Measurements from ENCODE around the gene TRIM17.

Gene TRIM17

DNA sequence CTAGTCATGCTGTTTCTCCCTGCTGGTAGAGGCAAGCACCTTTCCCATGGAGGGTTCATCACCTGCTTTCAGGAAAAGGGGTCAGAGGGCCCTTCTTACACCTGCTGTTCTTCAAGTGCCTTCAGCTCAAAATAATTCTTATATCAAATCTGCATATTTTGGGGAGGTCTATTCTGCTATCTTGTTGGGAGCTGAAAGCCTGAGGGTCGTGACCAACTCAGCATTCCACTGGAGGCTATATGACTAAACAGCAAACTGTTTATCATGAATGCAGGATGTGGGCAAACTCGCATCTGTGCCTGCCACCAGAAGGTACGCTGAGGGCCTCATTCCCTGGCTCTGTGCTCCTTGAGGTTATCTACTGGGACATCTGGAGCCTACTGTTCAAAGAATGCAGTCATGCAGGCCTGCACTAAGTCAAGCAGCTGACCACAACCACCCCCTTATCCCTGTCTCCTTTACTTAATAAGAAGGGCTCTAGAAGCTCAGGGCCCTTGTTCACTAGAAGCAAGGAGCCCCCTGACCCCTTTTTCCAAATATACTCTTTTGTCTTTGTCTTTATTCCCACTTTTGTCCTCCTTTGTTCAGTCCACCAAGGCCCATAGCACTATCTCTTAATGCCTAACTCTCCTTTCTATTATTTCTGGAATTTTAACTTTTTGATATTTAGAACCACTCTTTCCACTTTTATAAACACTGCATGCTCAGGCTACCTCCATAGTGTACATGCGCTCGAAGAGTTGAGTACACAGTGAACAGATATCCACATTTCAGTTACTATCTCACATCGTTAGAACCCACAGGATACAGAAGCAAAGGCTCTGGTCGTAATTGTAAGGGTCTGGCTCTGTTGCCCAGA lies 4.5 kb upstream of the TRIM17 start:
- FAIRE-seq (no peak), DNase-seq (ENCODE audit: extremely low spot score, insufficient read length, low read depth) (no peak)

DNA sequence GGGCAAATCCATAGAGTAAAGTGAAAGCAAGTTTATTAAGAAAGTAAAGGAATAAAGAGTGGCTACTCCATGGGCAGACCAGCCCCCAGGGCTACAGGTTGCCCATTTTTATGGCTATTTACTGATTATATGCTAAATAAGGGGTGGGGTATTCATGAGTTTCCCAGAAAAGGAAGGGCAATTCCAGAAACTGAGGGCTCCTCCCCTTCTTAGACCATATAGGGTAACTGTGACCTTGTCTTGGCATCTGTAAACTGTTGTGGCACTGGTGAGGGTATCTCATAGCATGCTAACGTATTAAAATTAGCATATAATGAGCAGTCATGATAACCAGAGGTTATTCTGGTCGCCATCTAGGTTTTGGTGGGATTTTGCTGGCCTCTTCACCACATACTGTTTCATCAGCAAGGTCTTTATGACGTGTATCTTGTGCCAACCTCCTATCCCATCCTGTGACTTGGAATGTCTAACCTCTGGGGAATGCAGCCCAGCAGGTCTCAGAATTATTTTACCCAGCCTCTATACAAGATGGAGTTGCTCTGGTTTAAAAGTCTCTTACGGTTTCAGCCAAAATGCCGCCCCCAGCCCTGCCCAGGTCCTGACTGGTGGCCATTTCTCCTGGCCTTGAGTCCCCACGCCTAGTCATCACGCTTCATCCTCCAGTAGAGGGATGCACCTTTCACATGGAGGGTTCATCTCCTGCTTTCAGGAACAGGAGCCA lies 982 bp upstream of the TRIM17 start:
- no peak for FAIRE-seq
- DNase-seq (ENCODE audit: extremely low spot score, insufficient read length, low read depth) = no peak

DNA sequence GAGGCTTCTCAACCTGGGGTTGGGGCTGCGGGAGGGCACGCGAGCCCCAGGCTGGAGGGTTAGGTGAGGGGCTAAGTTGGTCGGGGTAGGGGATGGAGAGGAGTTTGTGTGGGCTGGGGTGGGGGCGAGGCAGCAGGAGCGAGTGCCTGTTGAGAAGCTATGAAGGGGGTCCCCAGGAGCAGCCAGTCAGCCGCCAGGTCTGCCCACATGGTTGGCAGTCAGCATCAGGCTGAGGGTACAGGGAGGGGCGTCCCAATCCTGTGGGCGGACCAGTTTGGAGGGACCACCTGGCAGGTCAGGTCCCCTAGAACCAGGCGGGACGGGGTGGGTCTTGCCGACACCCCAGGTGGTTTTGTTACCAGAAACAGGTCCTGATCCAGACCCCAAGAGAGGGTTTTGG lies 400 bp upstream of the TRIM17 start:
- DNase-seq (ENCODE audit: extremely low spot score, insufficient read length, low read depth) = no peak
- FAIRE-seq = no peak

DNA sequence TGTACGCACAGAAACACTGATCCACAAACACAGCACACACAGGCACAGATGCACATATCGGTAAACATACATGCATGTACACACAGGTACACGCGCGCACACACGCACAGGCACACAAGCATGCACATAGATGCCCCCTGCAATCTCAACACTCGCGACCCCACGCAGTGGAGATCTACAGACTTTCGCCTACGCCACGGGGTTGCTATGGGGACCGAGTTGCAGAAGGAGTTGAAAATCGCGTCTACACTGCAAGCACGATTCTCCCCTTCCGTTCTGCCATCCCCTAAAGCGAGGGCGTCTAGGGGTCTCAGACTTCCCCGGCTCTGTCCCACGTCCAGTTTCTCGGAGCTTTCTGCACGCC lies 826 bp downstream of the TRIM17 start:
- DNase-seq (ENCODE audit: extremely low spot score, insufficient read length, low read depth) = no peak
- FAIRE-seq = no peak

DNA sequence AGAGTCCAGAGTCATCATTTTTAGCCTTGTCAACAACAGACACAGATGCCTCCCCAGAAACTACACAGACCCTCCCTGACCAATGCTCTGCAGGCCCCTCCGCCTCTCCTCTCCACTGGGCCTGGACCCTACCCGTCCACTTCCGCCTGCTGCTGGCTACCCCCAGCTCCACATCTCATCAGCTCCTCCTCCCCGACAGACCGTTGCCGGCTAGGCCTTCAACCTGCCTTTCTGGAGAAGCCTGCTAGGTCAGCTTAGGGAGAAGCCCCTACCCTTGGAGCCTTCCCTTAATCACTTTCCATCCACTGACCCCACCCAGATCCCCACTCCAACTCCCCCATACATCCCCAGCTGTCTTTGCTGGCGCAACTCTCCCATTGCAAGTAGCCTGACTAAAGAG lies 1.4 kb downstream of the TRIM17 start:
- FAIRE-seq (no peak), DNase-seq (ENCODE audit: extremely low spot score, insufficient read length, low read depth) (no peak)

DNA sequence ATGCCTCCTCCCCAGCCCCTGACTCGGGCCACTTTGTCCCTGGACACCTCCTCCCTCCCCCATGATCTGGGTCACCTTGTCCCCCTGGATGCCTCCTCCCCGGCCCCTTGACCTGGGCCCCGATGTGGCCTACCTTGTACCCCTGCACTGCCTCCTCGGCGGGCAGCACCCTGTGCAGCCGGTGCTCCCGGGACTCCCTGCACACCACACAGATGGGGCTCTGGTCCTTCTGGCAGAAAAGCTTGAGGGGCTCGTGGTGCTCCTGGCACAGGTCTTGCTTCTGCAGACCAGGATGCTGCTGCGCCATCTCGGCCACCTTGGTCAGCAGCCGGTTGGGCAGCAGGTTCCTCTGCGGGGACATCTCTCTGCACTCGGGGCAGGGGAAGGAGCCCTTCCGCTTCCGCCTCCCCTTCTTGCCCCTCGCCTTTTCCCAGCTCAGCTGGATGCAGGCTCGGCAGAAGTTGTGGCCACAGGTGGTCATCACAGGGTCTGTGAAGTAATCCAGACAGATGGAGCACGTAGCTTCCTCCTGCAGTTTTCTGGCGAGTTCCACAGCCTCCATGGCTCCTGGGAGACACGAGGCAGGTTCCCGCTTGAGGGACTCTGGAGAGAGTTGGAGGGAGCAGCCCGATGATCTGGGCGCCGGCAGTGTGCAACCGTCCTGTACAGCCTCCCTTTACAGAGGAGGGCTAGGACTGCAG lies 2.0 kb downstream of the TRIM17 start:
- no peak for DNase-seq (ENCODE audit: extremely low spot score, insufficient read length, low read depth)
- no peak for FAIRE-seq

DNA sequence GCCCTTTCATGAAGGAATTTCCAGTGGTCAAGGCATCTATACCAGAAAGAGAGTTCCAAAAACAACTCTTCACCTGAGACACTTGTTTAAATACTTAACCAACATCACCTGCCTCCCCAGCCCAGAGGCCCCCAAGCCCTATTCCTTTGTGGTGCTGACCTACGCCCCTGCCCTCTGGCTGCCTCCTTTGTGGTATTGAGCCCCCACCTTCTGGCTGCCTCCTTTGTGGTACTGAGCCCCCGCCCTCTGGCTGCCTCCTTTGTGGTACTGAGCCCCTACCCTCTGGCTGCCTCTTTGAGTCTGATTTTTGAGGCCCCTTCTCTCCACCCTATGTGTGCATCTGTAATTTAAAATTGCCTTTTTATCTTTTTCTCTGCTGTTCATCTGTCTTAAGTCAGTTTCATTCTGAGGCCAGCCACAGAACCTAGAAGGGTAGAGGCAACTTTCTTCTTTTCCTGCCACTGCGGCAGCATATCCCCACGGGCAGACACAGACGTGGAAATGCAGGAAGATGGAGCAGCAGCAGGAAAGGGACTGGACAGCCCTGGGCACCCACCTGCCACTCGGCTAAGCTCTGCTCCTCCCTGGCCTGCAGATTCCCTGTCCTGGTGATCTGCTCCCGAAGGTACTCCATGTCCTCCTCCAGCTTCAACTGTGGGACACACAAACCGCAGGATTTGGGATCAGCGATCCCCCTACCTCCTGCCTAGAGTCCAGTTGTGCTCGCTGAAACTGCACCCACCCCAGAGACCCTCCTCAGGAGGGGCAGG lies 3.2 kb downstream of the TRIM17 start:
- DNase-seq (ENCODE audit: extremely low spot score, insufficient read length, low read depth) = no peak
- no peak for FAIRE-seq

DNA sequence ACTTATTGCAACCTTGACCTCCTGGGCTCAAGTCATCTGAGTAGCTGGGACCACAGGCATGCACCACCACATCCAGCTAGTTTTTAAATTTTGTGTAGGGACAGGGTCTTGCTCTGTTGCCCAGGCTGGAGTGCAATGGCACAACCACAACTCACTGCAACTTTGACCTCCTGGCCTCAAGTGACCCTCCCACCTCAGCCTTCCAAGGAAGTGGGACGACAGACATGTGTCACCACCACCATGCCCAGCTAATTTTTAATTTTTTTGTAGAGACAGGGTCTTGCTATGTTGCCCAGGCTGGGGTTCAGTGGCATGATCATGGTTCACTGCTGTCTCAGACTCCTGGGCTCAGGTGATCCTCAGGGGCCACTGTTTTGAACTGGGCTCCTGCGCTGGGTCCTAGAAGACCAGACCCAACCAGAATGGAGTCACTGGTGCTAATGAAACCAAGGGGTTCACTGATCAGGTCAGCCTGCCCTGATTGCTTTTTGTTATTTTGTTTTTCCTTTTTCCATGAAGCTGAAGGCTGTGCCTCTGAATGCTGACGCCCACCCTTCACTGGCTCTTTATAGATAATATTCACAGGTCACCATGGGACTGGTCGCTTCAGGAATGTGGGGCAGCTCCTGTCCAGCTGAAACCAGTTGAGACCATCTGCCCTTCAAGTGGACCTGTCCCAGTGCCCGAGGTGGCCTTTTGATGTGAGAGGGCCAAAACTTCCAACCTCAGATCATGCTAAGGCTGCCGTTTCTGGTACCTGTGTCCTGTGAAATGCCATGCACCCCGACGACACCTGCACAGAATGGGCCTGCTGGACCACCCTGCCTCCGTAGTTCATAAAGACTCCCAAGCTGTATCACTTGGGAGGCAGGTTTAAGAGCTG lies 4.9 kb downstream of the TRIM17 start:
- DNase-seq (ENCODE audit: extremely low spot score, insufficient read length, low read depth) (no peak), FAIRE-seq (no peak)

DNA sequence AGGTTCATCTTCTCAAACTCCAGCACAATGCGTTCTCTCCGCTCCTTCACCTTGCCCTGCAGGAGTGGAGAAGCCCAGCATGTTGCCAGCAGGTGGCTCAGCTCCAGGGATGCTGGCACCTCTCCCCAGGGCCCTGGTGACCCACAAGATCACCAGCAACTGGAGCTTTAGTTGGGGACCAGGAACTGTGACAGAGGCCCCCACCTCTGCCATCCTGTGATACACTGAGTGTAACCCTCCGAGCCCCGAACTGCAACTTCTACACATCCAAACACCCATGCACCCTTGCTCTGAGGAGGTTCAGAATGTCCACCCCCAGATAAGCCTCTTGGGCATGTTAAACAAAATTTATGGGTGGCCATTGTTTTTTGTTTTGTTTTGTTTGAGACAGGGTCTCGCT lies 5.5 kb downstream of the TRIM17 start:
- FAIRE-seq (no peak), DNase-seq (ENCODE audit: extremely low spot score, insufficient read length, low read depth) (no peak)

DNA sequence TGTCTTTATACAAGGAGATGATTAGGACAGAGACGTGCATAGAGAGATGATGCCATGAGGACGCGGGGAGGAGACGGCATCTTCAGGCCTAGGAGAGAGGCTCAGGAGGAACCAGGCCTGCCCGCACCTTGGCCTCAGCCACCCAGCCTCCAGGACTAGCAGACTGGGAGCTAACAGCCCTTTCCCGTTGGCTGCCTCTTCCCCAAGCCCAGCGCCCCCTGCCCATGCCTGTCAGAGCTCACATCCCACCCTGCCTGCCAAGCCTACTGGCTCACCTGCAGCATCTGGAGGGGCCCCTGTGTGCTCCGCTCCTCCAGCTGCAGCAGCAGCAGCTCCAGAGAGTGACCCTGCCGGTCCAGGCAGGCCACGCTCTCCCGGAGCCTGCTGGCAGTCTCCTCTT lies 6.0 kb downstream of the TRIM17 start:
- FAIRE-seq = no peak

DNA sequence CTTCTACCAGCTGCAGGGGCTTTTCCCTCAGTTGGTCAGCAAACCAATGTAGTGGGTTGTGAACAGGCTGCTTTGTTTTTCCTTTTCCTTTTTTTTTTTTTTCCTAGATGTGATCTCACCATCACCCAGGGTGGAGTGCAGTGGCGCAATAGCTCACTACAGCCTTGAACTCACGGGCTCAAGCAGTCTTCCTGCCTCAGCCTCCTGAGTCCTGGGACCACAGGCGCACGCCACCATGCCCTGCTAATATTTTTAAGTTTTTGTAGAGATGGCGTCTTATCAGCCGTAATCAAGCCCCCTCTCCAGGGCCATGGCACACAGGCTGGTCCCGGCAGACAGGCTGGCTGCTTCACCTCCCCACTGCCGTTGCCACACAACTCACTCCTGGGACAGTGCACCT lies 6.6 kb downstream of the TRIM17 start:
- DNase-seq (ENCODE audit: extremely low spot score, insufficient read length, low read depth) = no peak
- no peak for FAIRE-seq

More for the DNA sequence above, 6.0 kb downstream of the TRIM17 start:
- DNase-seq (ENCODE audit: extremely low spot score, insufficient read length, low read depth) = no peak

DNA sequence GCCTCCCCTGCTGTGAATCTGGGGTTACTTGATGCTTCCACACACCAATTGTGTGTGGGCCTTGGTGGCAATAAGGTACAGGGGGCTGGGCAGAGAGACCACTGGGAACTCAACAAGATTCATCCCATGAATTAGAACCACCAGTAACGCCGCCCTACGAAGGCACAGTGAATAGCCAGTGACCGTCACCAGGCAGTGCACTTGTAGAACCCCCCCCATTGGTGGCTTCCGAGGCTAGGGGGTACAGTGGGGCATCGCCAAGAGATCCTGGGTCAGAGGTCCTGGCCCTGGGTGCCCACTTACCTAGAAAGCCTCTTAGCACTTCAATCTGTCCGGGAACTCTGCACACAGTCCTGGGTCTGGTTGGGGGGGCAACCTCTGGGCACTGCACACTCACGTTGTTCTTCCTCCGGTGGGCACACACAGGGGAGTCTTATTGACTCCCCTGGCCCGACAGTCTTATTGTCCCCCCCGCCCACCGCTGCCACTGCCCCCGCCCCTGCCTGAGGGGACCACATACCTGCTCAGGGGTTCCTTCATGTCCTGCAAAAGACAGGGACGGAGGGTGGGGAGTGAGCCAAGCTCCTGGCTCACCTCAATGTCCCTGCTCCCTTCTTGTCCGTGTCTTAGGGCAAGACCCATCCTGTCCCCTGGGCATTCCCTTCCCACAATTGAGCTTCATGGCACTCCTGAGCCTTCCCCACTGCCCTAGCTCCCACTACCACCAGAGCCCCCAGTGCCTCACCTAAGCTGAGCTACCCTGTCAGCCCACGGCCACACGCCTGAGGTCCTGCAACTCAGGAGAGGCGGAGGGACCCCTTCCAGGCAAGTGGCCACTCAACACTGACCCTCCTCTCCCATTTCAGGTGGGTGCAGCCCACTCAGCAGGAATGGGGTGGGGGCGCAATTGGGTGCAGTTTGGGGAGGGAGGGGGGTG lies 7.5 kb downstream of the TRIM17 start:
- no peak for FAIRE-seq
- DNase-seq (ENCODE audit: extremely low spot score, insufficient read length, low read depth) = no peak

DNA sequence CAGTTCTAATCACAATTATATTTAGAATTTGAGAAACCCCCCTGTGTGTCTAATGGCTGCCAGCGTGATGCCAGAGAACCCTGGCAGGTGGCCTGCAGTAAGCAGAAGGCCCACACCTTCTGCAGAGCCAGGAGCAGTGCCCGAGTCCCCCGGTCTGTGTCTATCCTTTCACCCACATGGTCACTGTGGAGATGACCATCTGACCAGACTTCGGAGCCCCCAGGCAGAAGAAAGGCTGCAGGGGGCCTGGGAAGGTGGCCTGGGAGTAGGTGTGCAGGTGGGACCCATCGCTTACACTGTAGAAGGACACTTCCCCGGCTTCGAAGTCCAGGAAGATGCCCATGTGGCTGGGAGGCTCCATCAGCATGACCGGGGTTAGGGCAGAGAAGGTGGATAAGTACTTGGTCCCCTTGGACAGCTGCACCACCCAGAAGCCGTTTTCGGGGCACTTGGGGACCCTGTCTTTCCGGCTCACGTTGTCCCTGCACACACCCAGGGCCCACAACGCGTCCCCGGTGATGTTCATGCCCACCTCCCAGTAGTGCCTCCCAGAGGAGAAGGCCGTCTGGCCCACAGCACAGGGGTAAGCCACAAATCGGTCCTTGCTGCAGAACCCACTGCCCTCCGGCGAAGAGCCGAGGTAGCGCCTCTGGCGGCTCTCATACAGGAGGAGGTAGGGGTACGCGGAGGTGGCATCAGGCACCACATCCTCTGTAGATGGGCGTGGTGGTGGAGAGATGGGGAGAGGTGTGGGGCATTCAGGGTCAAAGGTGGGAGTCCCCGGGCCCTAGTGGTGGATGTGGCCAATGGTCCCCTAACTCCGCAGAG lies 8.4 kb downstream of the TRIM17 start:
- FAIRE-seq (no peak), DNase-seq (ENCODE audit: extremely low spot score, insufficient read length, low read depth) (no peak)

DNA sequence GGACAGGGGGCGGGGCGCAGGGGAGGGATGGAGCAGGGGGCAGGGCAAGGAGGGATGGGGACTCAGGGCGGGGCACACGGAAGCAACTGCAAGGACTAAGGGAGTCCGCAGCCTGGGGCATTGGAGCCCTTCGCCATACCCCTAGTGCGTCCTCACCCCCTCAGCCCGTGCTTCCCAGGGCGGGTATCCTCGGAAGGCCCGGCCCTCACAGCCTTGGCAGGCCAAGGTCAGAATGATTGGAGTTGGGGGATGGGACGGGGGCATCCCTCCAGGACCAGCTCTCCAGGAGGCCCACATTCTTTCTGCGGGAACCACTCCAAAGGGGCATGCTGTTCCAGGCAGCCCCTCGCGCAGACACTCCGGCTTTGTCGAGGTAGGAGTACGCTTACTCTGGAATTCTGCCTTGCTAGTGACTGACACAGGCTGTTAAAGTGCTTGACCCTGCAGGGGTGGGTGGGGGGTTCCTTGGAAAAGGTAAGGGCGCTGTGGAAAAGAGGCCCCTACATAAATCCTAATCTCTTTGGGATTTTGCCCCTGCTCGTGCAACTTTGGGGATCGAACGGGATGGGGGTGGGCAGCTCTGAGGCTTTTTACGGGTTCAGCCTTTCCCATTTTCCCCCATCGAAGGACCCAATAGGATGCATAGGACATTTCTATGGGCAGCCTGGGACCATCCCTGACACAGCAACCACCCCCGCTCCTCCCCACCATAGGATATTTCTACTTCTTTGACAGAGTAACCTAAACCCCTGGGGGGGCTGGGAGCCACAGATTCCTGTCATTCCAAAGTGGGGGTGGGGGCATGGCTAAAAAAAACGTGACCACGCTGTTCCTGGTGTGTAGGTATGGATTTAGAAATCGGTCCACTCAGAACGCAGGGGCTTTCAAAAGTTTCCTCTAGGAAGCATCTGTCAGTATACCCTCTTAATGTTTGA lies 9.3 kb downstream of the TRIM17 start:
- FAIRE-seq (no peak), DNase-seq (ENCODE audit: extremely low spot score, insufficient read length, low read depth) (no peak)

DNA sequence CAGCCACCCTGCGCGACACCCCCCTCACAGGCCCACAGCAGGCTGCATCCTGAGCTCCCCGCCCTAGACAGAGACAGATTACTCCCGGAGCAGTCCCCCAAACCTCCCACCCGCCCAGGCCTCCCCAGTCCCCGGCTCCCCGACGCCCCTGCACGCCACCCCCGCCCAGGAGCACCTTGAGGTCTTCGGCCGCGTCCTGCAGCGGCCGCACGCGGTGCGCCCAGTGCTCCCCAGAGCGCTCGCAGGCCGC lies 10.8 kb downstream of the TRIM17 start:
- DNase-seq (ENCODE audit: extremely low spot score, insufficient read length, low read depth) = no peak
- no peak for FAIRE-seq

DNA sequence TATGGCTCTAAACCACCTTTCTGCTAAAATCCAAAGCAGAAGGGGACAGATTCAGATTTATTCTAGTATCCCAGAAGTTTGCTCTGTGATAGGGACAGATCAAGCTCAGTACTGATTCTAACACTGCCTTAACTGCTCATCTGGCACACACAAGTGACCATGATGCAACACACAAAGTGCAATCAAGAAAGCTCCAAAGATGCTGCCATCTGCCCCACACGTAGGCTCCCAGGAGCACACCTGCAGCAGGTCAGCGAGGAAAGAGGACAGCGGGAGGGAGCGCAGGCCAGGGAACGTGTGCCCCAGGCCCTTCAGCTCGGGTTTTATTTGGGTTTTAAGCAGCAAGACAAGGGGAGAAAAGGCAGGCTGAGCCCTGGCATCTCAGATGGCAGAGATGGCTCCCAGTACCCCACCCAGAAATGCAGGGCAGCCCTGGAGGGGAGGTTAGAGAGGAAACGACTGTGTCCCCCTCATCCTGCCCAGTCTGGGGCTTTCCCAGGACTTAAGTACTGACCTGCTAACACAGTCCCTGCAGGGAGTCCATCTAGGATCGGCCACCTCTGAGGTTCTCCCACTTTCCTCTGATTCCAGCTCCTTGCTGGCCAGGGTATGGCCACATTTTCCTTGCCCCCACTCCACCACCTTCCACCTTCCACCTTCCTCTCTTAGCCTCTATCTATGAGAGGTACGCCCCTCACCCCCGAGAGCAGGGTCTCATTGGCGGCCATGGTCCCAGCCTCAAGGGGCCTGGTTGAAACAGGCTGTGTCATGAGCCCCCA lies 11.3 kb downstream of the TRIM17 start:
- DNase-seq (ENCODE audit: extremely low spot score, insufficient read length, low read depth) = no peak
- no peak for FAIRE-seq
